Measurements from ENCODE around the gene IQGAP2. TPM values are rescaled to one million over a fixed set of nuclear protein-coding genes. Genes with fewer than 3 reads are reported as not detected.

The IQGAP2 gene
- total RNA-seq, 4 donors from 2014 or later, result 3.5 to 18.5 (median 13.7) TPM

GRCh38 chr5:76468635-76469425, 65.7 kb downstream of the IQGAP2 start:
- whole genome bisulfite sequencing, 2 donors, result 88 to 89% methylated on average over 12 of the region's 12 CpGs
- TF ChIP-seq CTCF (IDR thresholded peaks at IDR 0.05) (no peak), POLR2A (IDR thresholded peaks at IDR 0.05) (no peak)
- DNase-seq (ENCODE audit: low spot score in 2 of 2), result no peak
- no peak overlapping the region for H3K4me3 ChIP-seq (ENCODE audit: low read depth, poor library complexity, severe bottlenecking)
- intact Hi-C loops (cut with DNase I; ENCODE audit: low total_unique reads), result no loop called here

GRCh38 chr5:76469656-76470290, 66.7 kb downstream of the IQGAP2 start:
- intact Hi-C loops (cut with DNase I; ENCODE audit: low total_unique reads), result loop anchor here (5.0 kb wide), 1 partner anchor 402 kb away; no protein-coding TSS in a partner anchor
- DNase-seq (ENCODE audit: low spot score in 2 of 2), result no peak
- H3K4me3 ChIP-seq (ENCODE audit: low read depth, poor library complexity, severe bottlenecking), result no peak overlapping the region
- TF ChIP-seq POLR2A (IDR thresholded peaks at IDR 0.05) (no peak), CTCF (IDR thresholded peaks at IDR 0.05) (no peak)
- 59 to 75% methylated on average over 3 of the region's 3 CpGs for WGBS, 2 donors

GRCh38 chr5:76470976-76471375, 67.9 kb downstream of the IQGAP2 start:
- TF ChIP-seq CTCF (IDR thresholded peaks at IDR 0.05) (no peak), POLR2A (IDR thresholded peaks at IDR 0.05) (no peak)
- WGBS, 2 donors, result 57 to 67% methylated on average over 3 of the region's 3 CpGs
- no peak overlapping the region for H3K4me3 ChIP-seq (ENCODE audit: low read depth, poor library complexity, severe bottlenecking)
- intact Hi-C loops (cut with DNase I; ENCODE audit: low total_unique reads), result loop anchor here (5.0 kb wide), 1 partner anchor 404 kb away; no protein-coding TSS in a partner anchor
- DNase-seq (ENCODE audit: low spot score in 2 of 2), result no peak

GRCh38 chr5:76471406-76471805, 68.3 kb downstream of the IQGAP2 start:
- 55 to 70% methylated on average over 1 of the region's 1 CpG for WGBS, 2 donors
- TF ChIP-seq CTCF (IDR thresholded peaks at IDR 0.05) (no peak), POLR2A (IDR thresholded peaks at IDR 0.05) (no peak)
- DNase-seq (ENCODE audit: low spot score in 2 of 2), result no peak
- H3K4me3 ChIP-seq (ENCODE audit: low read depth, poor library complexity, severe bottlenecking), result no peak overlapping the region
- intact Hi-C loops (cut with DNase I; ENCODE audit: low total_unique reads), result loop anchor here (5.0 kb wide), 1 partner anchor 404 kb away; no protein-coding TSS in a partner anchor

- no peak for DNase-seq (ENCODE audit: low spot score in 2 of 2)
- intact Hi-C loops (cut with DNase I; ENCODE audit: low total_unique reads), result loop anchor here (5.0 kb wide), 1 partner anchor 405 kb away; no protein-coding TSS in a partner anchor
- 58 to 63% methylated on average over 6 of the region's 6 CpGs for WGBS, 2 donors
- TF ChIP-seq CTCF (IDR thresholded peaks at IDR 0.05) (no peak), POLR2A (IDR thresholded peaks at IDR 0.05) (no peak)
- no peak overlapping the region for H3K4me3 ChIP-seq (ENCODE audit: low read depth, poor library complexity, severe bottlenecking)
Measured at GRCh38 chr5:76471987-76472334, 68.9 kb downstream of the IQGAP2 start.
